Measurements from ENCODE around the gene CCDC85C.

CCDC85C gene

DNA sequence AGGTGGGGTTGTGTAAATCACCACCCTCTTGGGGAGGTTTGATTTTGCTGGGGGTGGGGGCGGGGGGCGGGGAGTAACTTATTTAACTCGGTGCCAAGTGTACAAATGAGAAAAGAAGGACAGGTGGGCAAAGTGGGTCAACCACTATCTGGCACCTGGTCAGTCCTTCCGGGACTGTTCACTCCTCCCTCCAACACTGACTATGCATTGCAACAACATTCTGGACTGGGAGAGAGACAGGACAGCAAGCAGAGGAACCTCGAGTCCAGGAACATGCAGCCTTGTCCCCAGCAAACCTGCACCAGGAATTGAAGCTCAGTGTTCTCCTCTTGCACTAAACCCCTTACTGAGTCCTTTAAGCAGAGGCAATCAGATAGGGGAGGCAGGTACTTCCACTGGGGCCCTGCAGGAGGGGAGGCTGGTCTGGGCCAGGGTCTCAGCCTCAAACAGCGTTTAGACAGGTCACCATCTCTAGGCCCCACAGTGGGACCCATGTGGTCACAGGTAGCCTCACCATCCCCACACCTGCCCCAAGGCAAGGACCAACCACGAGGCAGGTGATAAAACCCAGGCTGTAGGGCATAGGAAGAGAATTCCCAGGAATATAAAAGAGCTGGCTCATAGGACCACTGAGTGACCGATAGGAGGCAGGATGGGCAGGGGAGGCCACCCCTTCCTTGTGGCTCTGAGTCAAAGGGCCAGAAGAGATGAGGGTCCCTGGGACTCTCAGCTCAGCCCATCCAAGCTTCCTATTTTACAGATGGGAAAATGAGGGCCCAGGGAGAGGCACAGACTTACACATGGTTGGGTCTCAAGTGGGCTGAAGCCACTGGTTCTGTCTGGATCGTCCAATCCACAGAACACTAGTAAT, 9.8 kb downstream of the CCDC85C start:
- H3K9me3 Mint-ChIP-seq: no peaks in the 10 kb centered on the region
- peak overlapping the region; percentile 58 for H3K4me3 Mint-ChIP-seq
- no peak for DNase-seq
- no peaks in the 10 kb centered on the region for H3K36me3 Mint-ChIP-seq
- H3K4me1 Mint-ChIP-seq: peaks cover 24% of the 10 kb centered on the region
- CTCF ChIA-PET: interaction anchor here (0.8 to 1.3 kb wide), 2 partner anchors 12 to 15 kb away, joined by 3 to 5 read pairs; no protein-coding TSS in a partner anchor
- peaks cover 4% of the 10 kb centered on the region for H3K27me3 Mint-ChIP-seq
- H3K27ac Mint-ChIP-seq: peak overlapping the region; percentile 84

GRCh38 chr14:99592933-99593753, 10.9 kb downstream of the CCDC85C start:
- peaks cover 28% of the 10 kb centered on the region for H3K4me1 Mint-ChIP-seq
- H3K4me3 Mint-ChIP-seq: no peak overlapping the region
- H3K36me3 Mint-ChIP-seq: no peaks in the 10 kb centered on the region
- CTCF ChIA-PET: interaction anchor here (0.8 kb wide), 1 partner anchor 13 kb away, joined by 3 read pairs; no protein-coding TSS in a partner anchor
- H3K9me3 Mint-ChIP-seq: no peaks in the 10 kb centered on the region
- no peaks in the 10 kb centered on the region for H3K27me3 Mint-ChIP-seq
- DNase-seq: no peak
- H3K27ac Mint-ChIP-seq: no peak overlapping the region

GRCh38 chr14:99592394-99592793, 11.6 kb downstream of the CCDC85C start:
- Mint-ChIP-seq H3K9me3 (no peaks in the 10 kb centered on the region), H3K4me1 (peaks cover 28% of the 10 kb centered on the region), H3K27ac (no peak overlapping the region), H3K4me3 (no peak overlapping the region), H3K36me3 (no peaks in the 10 kb centered on the region), H3K27me3 (no peaks in the 10 kb centered on the region)
- CTCF ChIA-PET: no interaction called here
- no peak for DNase-seq

DNA sequence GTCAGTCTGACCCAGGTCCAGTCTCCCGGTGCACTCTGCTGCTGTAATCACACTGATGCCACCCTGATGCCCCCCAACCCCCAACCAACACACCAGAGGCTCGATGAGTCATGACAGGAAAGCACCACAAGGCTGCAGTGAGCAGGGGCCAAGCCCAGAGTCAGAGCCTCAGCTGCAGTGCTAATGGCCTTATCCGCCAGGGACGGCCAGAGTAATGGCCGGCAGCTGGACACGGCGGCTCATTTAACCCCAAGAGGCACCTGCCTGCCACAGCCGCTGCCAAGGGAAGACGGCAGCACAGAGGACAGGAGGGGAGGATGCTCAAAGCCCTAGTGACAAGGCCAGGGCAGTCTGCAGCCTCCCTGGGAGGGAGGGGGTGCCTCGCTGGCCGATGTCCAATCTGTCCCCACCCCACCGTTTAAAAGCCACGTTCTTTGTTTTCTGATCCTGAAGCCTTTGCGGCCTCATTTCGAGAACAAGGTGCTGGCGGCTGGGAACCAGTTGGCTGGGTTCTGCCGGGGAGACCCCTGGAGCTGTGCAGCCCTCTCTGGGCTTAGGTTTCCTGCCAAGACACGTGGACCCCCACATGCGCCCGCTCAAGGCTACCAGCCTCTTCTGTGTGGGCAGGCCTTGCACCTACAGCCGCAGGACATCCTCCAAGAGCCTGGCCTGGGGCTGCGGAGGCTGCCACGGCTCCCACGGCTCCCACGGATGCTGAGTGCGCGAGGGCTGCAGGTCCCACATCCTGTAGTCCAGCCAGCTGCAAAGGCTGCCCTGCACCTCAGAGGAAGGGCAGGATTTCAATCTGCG, 13.1 kb downstream of the CCDC85C start:
- CTCF ChIA-PET: no interaction called here

DNA sequence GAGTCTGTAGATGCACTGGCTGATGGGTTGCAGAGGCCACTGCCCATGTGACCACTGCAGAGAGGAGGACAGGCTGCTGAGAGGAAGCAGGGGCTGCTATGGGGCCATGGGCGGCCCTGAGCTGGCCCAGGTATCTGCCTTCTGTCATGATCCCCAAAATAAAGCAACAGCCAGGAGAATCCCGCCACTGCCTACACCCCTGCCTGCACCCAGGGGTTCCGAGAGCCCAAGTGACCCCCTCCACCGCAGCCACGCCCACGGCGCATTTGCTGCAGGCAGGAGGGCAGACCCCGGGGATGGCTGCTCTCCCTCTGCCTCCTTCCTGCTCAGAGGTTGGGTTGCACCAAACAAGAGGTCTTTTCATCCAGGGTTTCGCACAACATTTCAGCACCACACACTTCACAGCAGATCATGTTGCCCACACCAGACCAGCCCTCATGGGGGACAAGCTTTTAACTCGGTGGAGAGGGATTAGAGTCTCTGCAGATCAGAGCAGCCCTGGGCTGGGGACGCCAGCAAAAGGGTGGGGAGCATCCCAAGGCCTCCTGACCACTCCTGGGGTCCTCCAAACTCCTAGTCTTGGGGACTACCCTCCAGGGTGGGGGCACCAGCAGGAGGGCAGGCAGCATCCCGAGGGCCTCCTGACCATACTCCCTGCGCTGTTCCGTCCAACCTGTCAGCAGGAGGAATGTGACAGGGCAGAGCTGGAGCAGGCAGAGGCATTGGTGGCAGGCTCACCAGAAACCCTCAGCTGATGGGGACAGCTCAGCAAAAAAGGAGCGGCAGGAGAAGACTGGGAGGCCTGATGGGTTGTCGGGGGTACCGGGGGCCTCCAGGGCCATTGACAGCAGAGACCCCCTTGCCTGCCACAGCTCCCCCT, 14.1 kb downstream of the CCDC85C start:
- Mint-ChIP-seq H3K4me3 (no peak overlapping the region), H3K36me3 (no peaks in the 10 kb centered on the region), H3K27me3 (no peaks in the 10 kb centered on the region), H3K4me1 (peaks cover 13% of the 10 kb centered on the region), H3K9me3 (no peaks in the 10 kb centered on the region), H3K27ac (no peak overlapping the region)
- no peak for DNase-seq
- CTCF ChIA-PET: no interaction called here

More for the DNA sequence above, 13.1 kb downstream of the CCDC85C start:
- no peaks in the 10 kb centered on the region for H3K9me3 Mint-ChIP-seq
- DNase-seq: no peak
- no peak overlapping the region for H3K4me3 Mint-ChIP-seq
- no peaks in the 10 kb centered on the region for H3K27me3 Mint-ChIP-seq
- H3K4me1 Mint-ChIP-seq: peaks cover 23% of the 10 kb centered on the region
- H3K27ac Mint-ChIP-seq: no peak overlapping the region
- H3K36me3 Mint-ChIP-seq: no peaks in the 10 kb centered on the region

DNA sequence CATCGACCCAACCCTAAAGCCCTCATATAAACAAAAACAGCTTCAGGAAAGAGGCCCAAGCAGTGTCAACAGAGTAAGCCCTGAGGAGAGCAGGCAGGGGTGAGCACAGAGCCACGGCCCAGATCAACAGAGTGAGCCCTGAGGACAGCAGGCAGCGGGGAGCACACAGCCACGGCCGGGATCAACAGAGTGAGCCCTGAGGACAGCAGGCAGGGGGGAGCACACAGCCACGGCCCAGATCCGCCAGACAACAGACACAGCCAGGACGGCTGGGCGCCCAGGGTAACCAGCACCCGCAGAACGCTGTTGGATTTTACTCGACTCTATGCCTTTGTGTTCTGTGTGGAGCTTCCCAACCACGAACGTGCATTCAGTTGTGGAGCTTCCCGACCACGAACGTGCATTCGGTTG, 15.0 kb downstream of the CCDC85C start:
- CTCF ChIA-PET: no interaction called here
- peak overlapping the region; percentile 58 for H3K27ac Mint-ChIP-seq
- no peaks in the 10 kb centered on the region for H3K36me3 Mint-ChIP-seq
- H3K4me1 Mint-ChIP-seq: peaks cover 8% of the 10 kb centered on the region
- no peaks in the 10 kb centered on the region for H3K27me3 Mint-ChIP-seq
- H3K9me3 Mint-ChIP-seq: no peaks in the 10 kb centered on the region
- DNase-seq: no peak
- no peak overlapping the region for H3K4me3 Mint-ChIP-seq

DNA sequence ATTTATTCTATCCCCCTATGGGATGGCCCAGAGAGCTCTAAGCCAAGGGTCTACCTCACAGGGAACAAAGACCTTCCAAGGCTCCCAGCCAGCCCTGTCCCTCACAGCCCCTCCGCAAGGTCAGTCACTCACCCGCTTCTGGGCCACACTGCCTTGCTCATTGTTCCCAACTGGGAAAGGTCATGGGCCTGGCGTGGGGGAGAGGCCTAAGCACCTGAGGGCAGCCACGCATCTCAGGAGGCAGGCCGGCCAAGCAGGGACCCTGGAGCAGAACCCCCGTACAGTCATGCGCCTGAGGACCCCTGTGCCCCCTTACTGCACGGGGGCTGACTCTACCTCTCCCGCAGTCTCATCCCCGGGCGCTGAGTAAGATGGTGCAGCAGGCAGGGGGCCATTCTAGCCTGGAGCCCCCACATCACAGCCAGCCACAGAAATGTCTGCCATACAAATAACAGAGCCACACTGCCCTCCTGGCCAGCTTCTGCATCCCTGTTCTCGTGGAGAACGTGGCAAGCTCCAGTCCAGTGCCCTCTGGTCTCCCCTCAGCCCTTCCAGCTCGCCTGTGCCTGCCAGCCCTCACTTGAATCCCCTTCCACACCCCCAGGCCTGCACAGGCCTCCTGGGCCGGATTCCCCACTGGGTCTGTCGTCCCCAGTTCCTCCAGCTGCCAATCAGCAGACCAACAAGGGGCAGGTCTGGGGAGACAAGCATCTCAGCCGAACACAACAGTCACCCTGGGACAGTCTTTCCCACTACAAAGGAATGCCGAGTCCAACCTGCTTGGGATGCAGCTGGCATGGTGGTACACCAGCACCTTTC, 16.3 kb downstream of the CCDC85C start:
- Mint-ChIP-seq H3K36me3 (no peaks in the 10 kb centered on the region), H3K4me3 (no peak overlapping the region), H3K27ac (no peak overlapping the region), H3K4me1 (peaks cover 8% of the 10 kb centered on the region), H3K9me3 (no peaks in the 10 kb centered on the region), H3K27me3 (no peaks in the 10 kb centered on the region)
- CTCF ChIA-PET: no interaction called here
- DNase-seq: no peak

DNA sequence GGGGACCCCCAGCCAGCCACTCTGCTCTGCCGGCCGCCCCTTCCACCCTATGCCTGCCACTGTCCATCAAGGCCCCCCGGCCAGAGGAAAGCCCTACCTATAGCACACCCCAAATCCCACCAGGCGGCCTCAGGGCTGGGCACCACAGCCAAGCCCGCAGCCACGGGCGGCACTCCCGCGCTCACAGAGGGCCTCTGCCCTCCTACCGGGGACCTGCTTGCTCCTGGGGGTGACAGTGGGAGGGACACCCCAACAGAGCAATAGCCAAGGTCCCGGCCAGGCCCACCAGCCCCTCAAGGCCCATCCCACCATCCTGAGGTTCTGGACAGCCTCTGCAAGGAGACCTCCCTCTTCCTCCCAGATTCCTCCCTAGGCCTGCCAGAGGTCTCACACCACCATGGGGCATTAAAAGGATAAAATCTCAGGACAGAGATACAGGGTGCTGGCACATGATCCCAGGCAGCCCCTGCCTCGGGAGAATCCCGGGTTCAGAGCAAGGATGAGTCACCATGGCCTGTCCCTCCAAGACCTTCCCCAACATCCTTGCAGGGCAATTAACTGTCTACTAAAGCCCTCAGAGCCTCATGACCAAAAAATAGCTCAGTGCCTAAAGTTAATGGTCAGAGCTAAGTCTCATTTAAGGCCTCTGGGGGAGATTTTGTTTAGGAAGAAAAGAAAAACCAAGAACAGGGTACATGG, 17.1 kb downstream of the CCDC85C start:
- Mint-ChIP-seq H3K4me3 (no peak overlapping the region), H3K27me3 (no peaks in the 10 kb centered on the region), H3K9me3 (no peaks in the 10 kb centered on the region), H3K27ac (no peak overlapping the region), H3K4me1 (peaks cover 7% of the 10 kb centered on the region), H3K36me3 (no peaks in the 10 kb centered on the region)
- DNase-seq: no peak
- CTCF ChIA-PET: no interaction called here

GRCh38 chr14:99586054-99586760, 17.8 kb downstream of the CCDC85C start:
- Mint-ChIP-seq H3K27me3 (no peaks in the 10 kb centered on the region), H3K9me3 (no peaks in the 10 kb centered on the region), H3K27ac (no peak overlapping the region), H3K36me3 (no peaks in the 10 kb centered on the region), H3K4me3 (no peak overlapping the region), H3K4me1 (peaks cover 7% of the 10 kb centered on the region)
- CTCF ChIA-PET: no interaction called here
- no peak for DNase-seq

GRCh38 chr14:99584823-99585222, 19.2 kb downstream of the CCDC85C start:
- no peak overlapping the region for H3K27ac Mint-ChIP-seq
- H3K4me1 Mint-ChIP-seq: peaks cover 5% of the 10 kb centered on the region

DNA sequence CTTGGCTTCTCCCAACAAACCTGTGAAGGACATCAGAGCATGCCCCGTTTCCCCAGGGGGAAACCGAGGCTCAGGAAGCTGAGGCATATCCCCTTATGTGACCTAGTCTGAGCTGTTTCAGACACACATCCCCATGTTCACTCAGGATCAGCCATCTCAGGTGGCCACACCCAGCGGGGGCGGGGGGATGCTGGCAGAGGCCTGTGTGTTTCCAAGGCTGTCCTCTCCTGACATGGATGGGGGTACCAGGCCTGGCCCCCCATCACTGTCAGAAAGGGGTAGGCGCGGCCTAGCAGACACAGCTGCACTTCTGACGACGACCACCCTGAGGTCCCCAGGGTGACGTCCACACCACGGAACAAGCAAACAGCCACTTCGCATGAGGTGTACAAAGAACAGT, 22.1 kb downstream of the CCDC85C start:
- Mint-ChIP-seq H3K36me3 (no peaks in the 10 kb centered on the region), H3K27ac (no peak overlapping the region), H3K27me3 (no peaks in the 10 kb centered on the region), H3K9me3 (no peaks in the 10 kb centered on the region), H3K4me1 (no peaks in the 10 kb centered on the region), H3K4me3 (no peak overlapping the region)
- no peak for DNase-seq
- CTCF ChIA-PET: no interaction called here

More at GRCh38 chr14:99584823-99585222, 19.2 kb downstream of the CCDC85C start:
- no peaks in the 10 kb centered on the region for H3K36me3 Mint-ChIP-seq
- CTCF ChIA-PET: no interaction called here
- no peaks in the 10 kb centered on the region for H3K27me3 Mint-ChIP-seq
- no peak overlapping the region for H3K4me3 Mint-ChIP-seq
- no peak for DNase-seq
- H3K9me3 Mint-ChIP-seq: no peaks in the 10 kb centered on the region

DNA sequence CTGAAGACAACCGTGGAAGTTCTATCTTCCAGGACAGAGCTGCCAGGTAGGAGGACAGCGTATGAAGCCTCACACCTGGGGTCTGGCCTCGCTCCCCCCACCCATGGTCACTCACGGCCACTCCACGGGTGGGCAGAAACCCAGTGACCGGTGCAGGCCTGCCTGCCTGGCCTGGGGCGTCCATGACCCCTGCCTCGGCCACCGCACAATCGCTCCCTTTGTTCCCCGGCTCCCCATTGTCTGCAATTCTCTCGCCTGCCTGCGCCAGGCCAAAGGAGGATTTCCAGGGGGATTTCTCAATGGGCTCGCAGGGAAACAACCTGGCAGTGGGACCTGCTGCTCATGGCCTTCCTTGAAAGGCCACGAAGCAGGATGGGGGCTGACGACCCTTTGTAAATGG, 22.6 kb downstream of the CCDC85C start:
- no peak overlapping the region for H3K27ac Mint-ChIP-seq
- H3K27me3 Mint-ChIP-seq: no peaks in the 10 kb centered on the region
- no peaks in the 10 kb centered on the region for H3K36me3 Mint-ChIP-seq
- H3K4me1 Mint-ChIP-seq: no peaks in the 10 kb centered on the region
- DNase-seq: no peak
- no peak overlapping the region for H3K4me3 Mint-ChIP-seq
- no peaks in the 10 kb centered on the region for H3K9me3 Mint-ChIP-seq
- CTCF ChIA-PET: no interaction called here

Measured in activated naive CD4-positive, alpha-beta T cell treated with anti-CD3 and anti-CD28 coated beads, Interleukin-2, amount 10 ng/mL, durations not matched to agents 7 days and 5 days (primary cell).